ENCODE measurements around the gene DPCD. TPM values are rescaled to one million over a fixed set of nuclear protein-coding genes. Genes with fewer than 3 reads are reported as not detected.

The DPCD gene
- total and polyA plus RNA-seq, 2 of the 8 experiments (the other 6 are each of a cell fraction or from before 2014, with no cell fraction given) = 21.2 to 31.4 TPM

DNA sequence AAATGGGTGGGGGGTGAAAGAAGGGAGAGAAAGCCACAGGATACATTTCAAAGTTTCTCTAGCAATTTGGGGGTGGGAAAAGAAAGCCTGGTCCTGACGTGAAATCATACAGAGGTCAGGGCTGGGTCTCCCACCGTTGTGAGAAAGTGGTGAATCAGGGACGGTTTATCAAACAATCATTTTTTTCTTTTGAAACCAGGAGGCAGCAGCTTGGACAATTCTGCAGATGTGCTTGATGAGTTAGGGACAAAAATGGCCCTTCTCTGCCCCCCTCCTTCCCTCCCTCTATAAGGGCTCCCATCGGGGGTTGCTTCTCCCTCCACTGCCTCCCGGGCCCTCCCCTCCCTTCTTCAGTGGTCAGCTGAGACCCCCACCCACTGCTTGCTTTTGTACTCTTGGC is 63.2 kb downstream of the DPCD start (continued):
- TF ChIP-seq, protein P1, sequence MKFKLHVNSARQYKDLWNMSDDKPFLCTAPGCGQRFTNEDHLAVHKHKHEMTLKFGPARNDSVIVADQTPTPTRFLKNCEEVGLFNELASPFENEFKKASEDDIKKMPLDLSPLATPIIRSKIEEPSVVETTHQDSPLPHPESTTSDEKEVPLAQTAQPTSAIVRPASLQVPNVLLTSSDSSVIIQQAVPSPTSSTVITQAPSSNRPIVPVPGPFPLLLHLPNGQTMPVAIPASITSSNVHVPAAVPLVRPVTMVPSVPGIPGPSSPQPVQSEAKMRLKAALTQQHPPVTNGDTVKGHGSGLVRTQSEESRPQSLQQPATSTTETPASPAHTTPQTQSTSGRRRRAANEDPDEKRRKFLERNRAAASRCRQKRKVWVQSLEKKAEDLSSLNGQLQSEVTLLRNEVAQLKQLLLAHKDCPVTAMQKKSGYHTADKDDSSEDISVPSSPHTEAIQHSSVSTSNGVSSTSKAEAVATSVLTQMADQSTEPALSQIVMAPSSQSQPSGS (IDR thresholded peaks at IDR 0.05; ENCODE audit: low read length) = no peak
- TF ChIP-seq TAF1 (IDR thresholded peaks at IDR 0.05; ENCODE audit: low read depth, low read length) (no peak), POLR2AphosphoS5 (IDR thresholded peaks at IDR 0.05; ENCODE audit: low read depth, low read length) (no peak), BRCA1 (IDR thresholded peaks at IDR 0.05; ENCODE audit: low read depth, low read length) (no peak)

Data from H1 (cell line).